Neuronal stem cell (in vitro differentiated cells): ENCODE results near the gene TEKT3.

ENCODE experiments used
- DNase-seq: peaks from one replicate; pipeline ENCODE4 v3.0.0-alpha.2; 2013; ENCODE audit warnings: low spot score
- H2AFZ ChIP-seq: one replicate; pipeline ENCODE4 v1.6.1; 2013; ENCODE audit warnings: mild to moderate bottlenecking, low read length, inconsistent platforms
- H2AK5ac ChIP-seq: 2 replicates; pipeline ENCODE4 v1.6.1; 2013; ENCODE audit warnings: low read depth, mild to moderate bottlenecking, inconsistent platforms, low read length, moderate library complexity, mixed read lengths
- H2BK120ac ChIP-seq: 2 replicates; pipeline ENCODE4 v1.6.1; 2013; ENCODE audit warnings: low read depth, mild to moderate bottlenecking, inconsistent platforms, low read length, moderate library complexity, mixed read lengths
- H2BK12ac ChIP-seq: one replicate; pipeline ENCODE4 v1.6.1; 2013; ENCODE audit warnings: low read length, inconsistent platforms
- H2BK15ac ChIP-seq: 2 replicates; pipeline ENCODE4 v1.6.1; 2013; ENCODE audit warnings: mild to moderate bottlenecking, low read length, inconsistent platforms, mixed read lengths
- H2BK5ac ChIP-seq: one replicate; pipeline ENCODE4 v1.6.1; 2013; ENCODE audit warnings: inconsistent platforms, mild to moderate bottlenecking, low read length, moderate library complexity
- H3K14ac ChIP-seq: one replicate; pipeline ENCODE4 v1.6.1; 2013; ENCODE audit warnings: low read length, inconsistent platforms
- H3K18ac ChIP-seq: 2 replicates; pipeline ENCODE4 v1.6.1; 2013; ENCODE audit warnings: low read length, inconsistent platforms
- H3K23ac ChIP-seq: 2 replicates; pipeline ENCODE4 v1.6.1; 2013; ENCODE audit warnings: low read depth, mild to moderate bottlenecking, mixed read lengths, low read length, inconsistent platforms; ENCODE audit not compliant: poor library complexity
- H3K27ac ChIP-seq: replicated peaks from 3 replicates; pipeline ENCODE4 v1.5.1; 2013; ENCODE audit warnings: low read length, inconsistent platforms
- H3K27me3 ChIP-seq, 3 experiments: 2 replicates each; pipeline ENCODE4 v1.6.1; 2013; ENCODE audit warnings: low read length in 3 of 3, mild to moderate bottlenecking in 2 of 3, inconsistent platforms in 1 of 3, low read depth in 1 of 3, mixed read lengths in 1 of 3, moderate library complexity in 1 of 3; ENCODE audit not compliant: control insufficient read depth in 3 of 3, insufficient read depth in 3 of 3
- H3K36me3 ChIP-seq, 2 donors: replicated peaks in 1 of 2; 2 replicates each; pipeline ENCODE4 v1.6.1; 2013; ENCODE audit warnings: low read length in 2 of 2; ENCODE audit not compliant: control insufficient read depth in 2 of 2, insufficient read depth in 2 of 2
- H3K4ac ChIP-seq: 2 replicates; pipeline ENCODE4 v1.6.1; 2013; ENCODE audit warnings: inconsistent platforms, mild to moderate bottlenecking, low read length, moderate library complexity
- H3K4me1 ChIP-seq, 2 donors: 1 replicate in 1 of 2; 2 replicates in 1 of 2; pipeline ENCODE4 v1.6.1; 2013; ENCODE audit warnings: low read length in 2 of 2, low read depth in 1 of 2; ENCODE audit not compliant: control insufficient read depth in 2 of 2, insufficient read depth in 1 of 2
- H3K4me2 ChIP-seq: one replicate; pipeline ENCODE4 v1.6.1; 2013; ENCODE audit warnings: mild to moderate bottlenecking, low read length, inconsistent platforms; ENCODE audit not compliant: insufficient read depth, poor library complexity, severe bottlenecking
- H3K4me3 ChIP-seq, 2 donors: 2 replicates each; pipeline ENCODE4 v1.5.1; 2013; ENCODE audit warnings: low read length in 2 of 2, mild to moderate bottlenecking in 2 of 2, inconsistent platforms in 1 of 2, moderate library complexity in 1 of 2
- H3K79me1 ChIP-seq: one replicate; pipeline ENCODE4 v1.6.1; 2013; ENCODE audit warnings: low read depth, mild to moderate bottlenecking, inconsistent platforms, low read length, moderate library complexity
- H3K9ac ChIP-seq: one replicate; pipeline ENCODE4 v1.6.1; 2013; ENCODE audit warnings: mild to moderate bottlenecking, low read depth, low read length, inconsistent platforms; ENCODE audit not compliant: poor library complexity
- H3K9me3 ChIP-seq, 2 donors: replicated peaks in 1 of 2; 2 replicates each; pipeline versions ENCODE3 to v1.6.1; 2013; ENCODE audit warnings: low read length in 2 of 2, mild to moderate bottlenecking in 2 of 2, inconsistent platforms in 1 of 2, low read depth in 1 of 2, mixed read lengths in 1 of 2, moderate library complexity in 1 of 2; ENCODE audit not compliant: control insufficient read depth in 2 of 2, insufficient read depth in 1 of 2
- H4K8ac ChIP-seq: one replicate; pipeline ENCODE4 v1.6.1; 2013; ENCODE audit warnings: low read depth, mild to moderate bottlenecking, inconsistent platforms, low read length, moderate library complexity
- H4K91ac ChIP-seq: one replicate; pipeline ENCODE4 v1.6.1; 2013; ENCODE audit warnings: low read length, low read depth, mild to moderate bottlenecking, inconsistent platforms; ENCODE audit not compliant: poor library complexity
- WGBS, 2 donors: extraction: QIAGEN DNeasy Blood & Tissue Kit; methylation state at CpG; one replicate each; pipeline ENCODE4 v1.1.7; 2013; ENCODE audit warnings: missing lambda C conversion rate in 2 of 2, mixed read lengths in 1 of 2; ENCODE audit not compliant: insufficient read length in 2 of 2, insufficient replicate concordance in 1 of 2; ENCODE audit errors: extremely low coverage in 2 of 2; 5-methylcytosine and 5-hydroxymethylcytosine counted together

TEKT3 gene

GRCh38 chr17:15298176-15298575 lies 43.2 kb downstream of the TEKT3 start:
- H3K4me3 ChIP-seq: no peak overlapping the region
- no peak for DNase-seq
- no peak overlapping the region for H2BK120ac ChIP-seq
- H3K4me2 ChIP-seq: no peak overlapping the region
- WGBS, 2 donors: no CpG with 5 or more reads among the region's 5 CpGs
- no peaks in the 10 kb centered on the region for H3K79me1 ChIP-seq
- peaks cover 0 to 5% of the 10 kb centered on the region in 2 donors for H3K9me3 ChIP-seq
- no peaks in the 10 kb centered on the region for H3K36me3 ChIP-seq
- no peak overlapping the region for H3K18ac ChIP-seq
- H4K8ac ChIP-seq: no peak overlapping the region
- H3K4me1 ChIP-seq: peaks cover 0 to 1% of the 10 kb centered on the region in 2 donors
- no peak overlapping the region for H3K9ac ChIP-seq
- no peak overlapping the region for H2AFZ ChIP-seq
- no peaks in the 10 kb centered on the region for H3K27me3 ChIP-seq
- H2AK5ac ChIP-seq: no peak overlapping the region
- no peak overlapping the region for H4K91ac ChIP-seq
- H2BK12ac ChIP-seq: no peak overlapping the region
- no peak overlapping the region for H3K14ac ChIP-seq
- H3K4ac ChIP-seq: no peak overlapping the region
- no peak overlapping the region for H3K23ac ChIP-seq
- H3K27ac ChIP-seq: no peak overlapping the region
- no peak overlapping the region for H2BK15ac ChIP-seq
- no peak overlapping the region for H2BK5ac ChIP-seq

- H3K27me3 ChIP-seq: no peaks in the 10 kb centered on the region
- no peak overlapping the region for H3K4ac ChIP-seq
- H2AFZ ChIP-seq: no peak overlapping the region
- H3K36me3 ChIP-seq: no peaks in the 10 kb centered on the region
- no peak overlapping the region for H3K4me3 ChIP-seq
- no peak overlapping the region for H2AK5ac ChIP-seq
- no peak overlapping the region for H2BK5ac ChIP-seq
- H3K79me1 ChIP-seq: no peaks in the 10 kb centered on the region
- no peak overlapping the region for H3K23ac ChIP-seq
- no peak overlapping the region for H2BK15ac ChIP-seq
- no peak overlapping the region for H3K4me2 ChIP-seq
- no peak overlapping the region for H3K18ac ChIP-seq
- H3K27ac ChIP-seq: no peak overlapping the region
- no CpG with 5 or more reads among the region's 3 CpGs for WGBS, 2 donors
- peaks cover 0 to 8% of the 10 kb centered on the region in 2 donors for H3K4me1 ChIP-seq
- peaks cover 0 to 4% of the 10 kb centered on the region in 2 donors for H3K9me3 ChIP-seq
- H3K9ac ChIP-seq: no peak overlapping the region
- no peak overlapping the region for H2BK120ac ChIP-seq
- no peak overlapping the region for H4K91ac ChIP-seq
- DNase-seq: no peak
- no peak overlapping the region for H4K8ac ChIP-seq
- H3K14ac ChIP-seq: no peak overlapping the region
- H2BK12ac ChIP-seq: no peak overlapping the region
Measured at GRCh38 chr17:15293558-15293957, 47.8 kb downstream of the TEKT3 start.

- no peak overlapping the region for H2BK12ac ChIP-seq
- H3K23ac ChIP-seq: no peak overlapping the region
- no peak overlapping the region for H3K4ac ChIP-seq
- no peak overlapping the region for H2AK5ac ChIP-seq
- H3K4me2 ChIP-seq: no peak overlapping the region
- H4K8ac ChIP-seq: no peak overlapping the region
- no peak overlapping the region for H3K4me3 ChIP-seq
- H2BK15ac ChIP-seq: no peak overlapping the region
- no peak overlapping the region for H3K14ac ChIP-seq
- H3K4me1 ChIP-seq: peaks cover 0 to 8% of the 10 kb centered on the region in 2 donors
- no CpG with 5 or more reads among the region's 8 CpGs for WGBS, 2 donors
- H2BK120ac ChIP-seq: no peak overlapping the region
- H3K27ac ChIP-seq: no peak overlapping the region
- no peak overlapping the region for H3K9ac ChIP-seq
- no peak overlapping the region for H4K91ac ChIP-seq
- no peak overlapping the region for H3K18ac ChIP-seq
- no peaks in the 10 kb centered on the region for H3K79me1 ChIP-seq
- DNase-seq: no peak
- no peaks in the 10 kb centered on the region for H3K27me3 ChIP-seq
- H2AFZ ChIP-seq: no peak overlapping the region
- H3K9me3 ChIP-seq: peaks cover 0 to 4% of the 10 kb centered on the region in 2 donors
- no peaks in the 10 kb centered on the region for H3K36me3 ChIP-seq
- no peak overlapping the region for H2BK5ac ChIP-seq
Measured at GRCh38 chr17:15291674-15292361, 49.6 kb downstream of the TEKT3 start.

GRCh38 chr17:15290605-15291004 lies 50.8 kb downstream of the TEKT3 start:
- no peak overlapping the region for H3K4ac ChIP-seq
- H4K91ac ChIP-seq: no peak overlapping the region
- H3K18ac ChIP-seq: no peak overlapping the region
- peaks cover 0 to 8% of the 10 kb centered on the region in 2 donors for H3K4me1 ChIP-seq
- no peak for DNase-seq
- H2BK12ac ChIP-seq: no peak overlapping the region
- H2BK5ac ChIP-seq: no peak overlapping the region
- H3K23ac ChIP-seq: no peak overlapping the region
- H2AFZ ChIP-seq: no peak overlapping the region
- H2BK15ac ChIP-seq: no peak overlapping the region
- peaks cover 0 to 4% of the 10 kb centered on the region in 2 donors for H3K9me3 ChIP-seq
- H4K8ac ChIP-seq: no peak overlapping the region
- H2AK5ac ChIP-seq: no peak overlapping the region
- no peaks in the 10 kb centered on the region for H3K27me3 ChIP-seq
- no peak overlapping the region for H3K4me2 ChIP-seq
- H3K4me3 ChIP-seq: no peak overlapping the region
- H2BK120ac ChIP-seq: no peak overlapping the region
- no peak overlapping the region for H3K14ac ChIP-seq
- H3K27ac ChIP-seq: no peak overlapping the region
- H3K36me3 ChIP-seq: no peaks in the 10 kb centered on the region
- no peaks in the 10 kb centered on the region for H3K79me1 ChIP-seq
- no CpG with 5 or more reads among the region's 6 CpGs for WGBS, 2 donors
- no peak overlapping the region for H3K9ac ChIP-seq
